Transverse colon (tissue), 4 donors: ENCODE results near the gene INTS12. TPM values are rescaled to one million over a fixed set of nuclear protein-coding genes. Genes with fewer than 3 reads are reported as not detected.

Experiments
- DNase-seq: peaks from one replicate; pipeline ENCODE4 v3.0.0-alpha.2; 2019
- H3K27ac ChIP-seq, 4 donors: fragments of 200-600 bp; sonication (generic); 2 replicates each; pipeline ENCODE4 v1.5.1; 2016 to 2018; ENCODE audit warnings: inconsistent platforms in 4 of 4
- H3K27me3 ChIP-seq: fragments of 200-600 bp; sonication (generic); 2 replicates; pipeline ENCODE4 v1.5.1; 2017; ENCODE audit warnings: inconsistent platforms
- H3K36me3 ChIP-seq, 4 donors: fragments of 200-600 bp; sonication (generic); 2 replicates each; pipeline ENCODE4 v1.5.1; 2017 to 2019; ENCODE audit warnings: inconsistent platforms in 4 of 4
- H3K4me1 ChIP-seq, 4 donors: fragments of 200-600 bp; sonication (generic); 2 replicates each; pipeline ENCODE4 v1.5.1; 2017 to 2020; ENCODE audit warnings: inconsistent platforms in 4 of 4
- H3K4me3 ChIP-seq, 4 donors: fragments of 200-600 bp; sonication (generic); 1 replicate in 1 of 4; 2 replicates in 3 of 4; pipeline versions ENCODE4 v1.5.1 to v1.6.1; 2017 to 2019; ENCODE audit warnings: inconsistent platforms in 4 of 4
- H3K9me3 ChIP-seq, 2 donors: fragments of 200-600 bp; sonication (generic); 2 replicates each; pipeline ENCODE4 v1.5.1; 2017 to 2019; ENCODE audit warnings: inconsistent platforms in 2 of 2
- CTCF ChIP-seq, 5 experiments: fragments of 200-600 bp in 3 of 5; fragments of 450-650 bp in 2 of 5; sonication (generic) in 3 of 5; IDR thresholded peaks; 1 replicate in 2 of 5; 2 replicates in 3 of 5; pipeline ENCODE4 v1.5.1; 2016 to 2017; ENCODE audit warnings: antibody characterized with exemption in 5 of 5, inconsistent platforms in 3 of 5, mild to moderate bottlenecking in 2 of 5, moderate library complexity in 1 of 5
- EP300 ChIP-seq: sonication (generic); formaldehyde crosslinking; IDR thresholded peaks from one replicate; pipeline ENCODE4 v1.6.1; 2017; ENCODE audit warnings: antibody characterized with exemption, low read depth
- POLR2A ChIP-seq: fragments of 450-650 bp; IDR thresholded peaks from one replicate; pipeline ENCODE4 v1.6.1; 2016; ENCODE audit warnings: antibody characterized with exemption, mild to moderate bottlenecking, moderate library complexity
- POLR2AphosphoS5 ChIP-seq, 3 donors: sonication (generic); formaldehyde crosslinking; IDR thresholded peaks; one replicate each; pipeline ENCODE4 v1.6.1; 2016; ENCODE audit warnings: antibody characterized with exemption in 3 of 3
- WGBS, 2 donors: methylation state at CpG; one replicate each; pipeline ENCODE4 v1.1.5; 2018; ENCODE audit warnings: low coverage in 1 of 2; 5-methylcytosine and 5-hydroxymethylcytosine counted together
- in situ Hi-C, 4 donors: fragments of 200-750 bp; cut with MboI; loops; one replicate each; pipeline versions ENCODE4 v1.15.0 to v1.15.1; 2017; ENCODE audit warnings: low sequenced_read_pairs in 3 of 4, low pct_ligation_motif_present in 1 of 4, low pct_unique_long_range_greater_than_20kb in 1 of 4
- intact Hi-C: fragments of 100-400 bp; cut with DNase I; formaldehyde crosslinking; loops from one replicate; pipeline ENCODE4 v1.15.1; 2023; ENCODE audit warnings: low total_unique reads
- total RNA-seq, 4 donors: library from RNA; depleted of rRNA; stranded (reverse); fragments of >200 nt; gene quantifications; one replicate each; pipeline ENCODE4 v1.1.0, GENCODE V29; 2016

The INTS12 gene
- total RNA-seq, 4 donors from 2014 or later = 4.5 to 37.0 (median 22.0) TPM

GRCh38 chr4:105651884-105652283 lies 56.6 kb downstream of the INTS12 start:
- no peaks in the 10 kb centered on the region for H3K4me1 ChIP-seq
- peak overlapping the region in 1 of 4 donors; percentile 41 for H3K27ac ChIP-seq
- H3K27me3 ChIP-seq = no peaks in the 10 kb centered on the region
- no peaks in the 10 kb centered on the region for H3K36me3 ChIP-seq
- no peak overlapping the region for H3K4me3 ChIP-seq
- no peak for DNase-seq
- TF ChIP-seq POLR2A (no peak), CTCF (IDR thresholded peaks at IDR 0.05) (no peak), EP300 (no peak), POLR2AphosphoS5 (IDR thresholded peaks at IDR 0.05) (no peak)
- intact Hi-C loops = no loop called here
- no peaks in the 10 kb centered on the region for H3K9me3 ChIP-seq
- in situ Hi-C loops = loop anchor here in 1 of 4 donors (25.0 kb wide), 1 partner anchor 140 kb away; no protein-coding TSS in a partner anchor

GRCh38 chr4:105650190-105650589 lies 58.3 kb downstream of the INTS12 start:
- H3K4me3 ChIP-seq = no peak overlapping the region
- H3K27me3 ChIP-seq = no peaks in the 10 kb centered on the region
- in situ Hi-C loops = loop anchor here in 1 of 4 donors (25.0 kb wide), 1 partner anchor 138 kb away; no protein-coding TSS in a partner anchor
- WGBS, 2 donors = 56 to 86% methylated on average over 1 of the region's 1 CpG
- H3K27ac ChIP-seq = no peak overlapping the region
- intact Hi-C loops = no loop called here
- TF ChIP-seq EP300 = no peak
- TF ChIP-seq CTCF (IDR thresholded peaks at IDR 0.05) = no peak
- no peak for TF ChIP-seq POLR2A
- no peak for TF ChIP-seq POLR2AphosphoS5 (IDR thresholded peaks at IDR 0.05)
- H3K36me3 ChIP-seq = no peaks in the 10 kb centered on the region
- H3K9me3 ChIP-seq = no peaks in the 10 kb centered on the region
- no peaks in the 10 kb centered on the region for H3K4me1 ChIP-seq
- DNase-seq = no peak

DNA sequence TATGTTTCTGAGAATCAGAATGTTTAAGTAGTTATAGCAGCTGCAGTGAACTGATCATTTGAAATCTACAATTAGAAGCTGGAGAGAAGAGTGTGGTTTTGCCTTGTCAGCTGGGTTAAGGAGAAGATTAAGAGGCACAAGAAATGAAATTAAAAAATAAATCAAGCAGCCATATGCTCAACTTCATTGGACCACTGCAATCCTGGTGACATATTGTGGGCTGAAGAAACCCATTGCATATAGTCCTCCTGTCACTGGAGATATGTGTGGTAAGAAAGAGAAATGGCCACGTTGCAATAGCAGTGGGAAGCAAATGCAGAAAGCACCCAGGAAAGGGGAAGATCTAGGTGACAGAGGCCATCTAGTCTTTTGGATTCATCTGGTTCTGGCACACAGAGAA lies 63.0 kb downstream of the INTS12 start:
- WGBS, 2 donors = 62 to 63% methylated on average over 1 of the region's 1 CpG
- in situ Hi-C loops (no loop called here), intact Hi-C loops (no loop called here)
- no peak for TF ChIP-seq EP300
- TF ChIP-seq CTCF (IDR thresholded peaks at IDR 0.05) = no peak
- no peak for TF ChIP-seq POLR2AphosphoS5 (IDR thresholded peaks at IDR 0.05)
- no peak for TF ChIP-seq POLR2A
- DNase-seq = no peak
- Histone ChIP-seq H3K27ac (no peak overlapping the region), H3K27me3 (no peaks in the 10 kb centered on the region), H3K36me3 (no peaks in the 10 kb centered on the region), H3K4me1 (no peaks in the 10 kb centered on the region), H3K4me3 (no peak overlapping the region), H3K9me3 (no peaks in the 10 kb centered on the region)

- no peaks in the 10 kb centered on the region for H3K36me3 ChIP-seq
- in situ Hi-C loops = no loop called here
- 79% methylated on average over 2 of the region's 2 CpGs; no CpG with 5 or more reads in 1 of the 2 donors for WGBS, 2 donors
- no peak for DNase-seq
- intact Hi-C loops = no loop called here
- H3K4me3 ChIP-seq = no peak overlapping the region
- H3K4me1 ChIP-seq = no peaks in the 10 kb centered on the region
- no peak overlapping the region for H3K27ac ChIP-seq
- H3K27me3 ChIP-seq = no peaks in the 10 kb centered on the region
- no peaks in the 10 kb centered on the region for H3K9me3 ChIP-seq
- no peak for TF ChIP-seq EP300
- TF ChIP-seq POLR2AphosphoS5 (IDR thresholded peaks at IDR 0.05) = no peak
- TF ChIP-seq POLR2A = no peak
- TF ChIP-seq CTCF (IDR thresholded peaks at IDR 0.05) = no peak
Observed at GRCh38 chr4:105644257-105644656, 64.2 kb downstream of the INTS12 start.
